ENCODE data around the gene DCHS2.
A peak's percentile ranks its signal among the peaks of the same experiment; 100 is the strongest.

DCHS2 gene, protein sequence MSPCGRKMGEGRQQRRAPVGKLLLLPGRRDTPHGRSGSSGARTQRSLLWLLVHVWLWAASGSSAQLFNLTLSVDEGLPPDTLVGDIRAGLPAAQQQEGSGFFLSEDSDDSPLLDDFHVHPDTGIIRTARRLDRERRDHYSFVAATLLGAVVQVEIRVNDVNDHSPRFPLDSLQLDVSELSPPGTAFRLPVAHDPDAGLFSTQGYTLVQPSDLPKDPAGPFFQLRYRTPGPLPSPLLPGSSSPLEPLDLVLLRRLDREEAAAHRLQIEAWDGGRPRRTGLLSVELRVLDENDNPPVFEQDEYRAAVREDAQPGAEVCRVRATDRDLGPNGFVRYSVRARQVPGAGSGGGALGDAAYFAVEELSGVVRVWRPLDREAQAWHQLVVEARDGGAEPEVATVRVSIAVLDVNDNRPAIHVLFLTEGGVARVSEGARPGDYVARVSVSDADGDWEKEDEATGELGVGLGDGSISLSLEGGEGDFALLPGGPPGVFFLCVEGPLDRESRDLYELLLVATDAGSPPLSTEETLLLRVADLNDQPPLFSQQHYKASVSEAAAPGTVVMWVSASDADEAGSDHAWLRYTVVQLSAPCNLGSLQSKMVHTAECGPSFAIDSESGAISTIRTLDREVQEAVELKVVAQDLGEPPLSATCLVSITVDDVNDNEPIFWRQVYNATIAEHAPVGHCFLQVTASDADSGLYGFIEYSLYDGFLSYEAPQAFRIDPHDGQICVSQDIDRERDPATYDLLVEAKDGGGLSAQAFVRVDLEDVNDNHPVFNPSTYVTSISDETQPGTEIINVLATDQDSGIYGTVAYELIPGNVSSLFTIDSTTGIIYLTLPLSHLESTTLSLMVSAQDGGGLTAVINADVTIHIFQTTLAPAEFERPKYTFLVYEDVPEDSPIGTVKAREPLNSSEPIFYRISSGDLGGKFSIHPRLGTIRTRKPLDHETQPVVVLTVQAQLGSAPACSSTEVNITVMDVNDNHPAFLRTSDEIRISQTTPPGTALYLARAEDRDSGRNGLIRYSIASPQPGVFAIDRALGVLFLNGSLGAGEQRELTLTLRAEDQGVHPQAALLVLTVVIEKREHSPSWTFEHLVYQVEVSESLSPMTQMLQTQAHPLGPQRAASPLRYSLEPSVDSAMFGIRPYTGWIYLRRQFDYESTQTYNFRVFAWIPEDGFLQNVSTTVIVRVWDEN (N-terminal part only)

GRCh38 chr4:154491341-154492271 lies at the start of gene DCHS2:
TSS of gene DCHS2 (minus strand) at chr4:154491799. CDS start at chr4:154491355, 444 bp downstream.
- peak; percentile 26 for DNase-seq (ENCODE audit: low spot score)

DNA sequence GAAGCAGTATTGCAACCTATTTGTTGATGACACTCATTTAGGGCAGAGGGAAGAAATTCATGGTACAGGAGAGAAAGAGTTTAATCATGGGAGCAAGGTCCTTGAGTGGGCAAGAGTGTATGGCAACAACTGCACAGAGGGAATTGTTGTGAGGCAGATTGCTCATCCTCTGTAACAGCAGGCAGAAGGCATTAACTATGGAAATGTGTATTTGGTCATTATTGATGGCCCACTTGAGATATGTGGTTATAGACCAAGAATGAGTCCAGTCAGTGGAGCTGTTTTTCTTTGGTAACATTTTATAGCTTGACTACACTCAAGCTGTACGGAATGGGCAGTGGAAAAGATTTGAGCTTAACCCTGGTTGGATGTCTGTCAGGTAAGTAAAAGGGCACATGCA lies 42.7 kb upstream of the DCHS2 start:
- no peak for DNase-seq (ENCODE audit: low spot score)

DNA sequence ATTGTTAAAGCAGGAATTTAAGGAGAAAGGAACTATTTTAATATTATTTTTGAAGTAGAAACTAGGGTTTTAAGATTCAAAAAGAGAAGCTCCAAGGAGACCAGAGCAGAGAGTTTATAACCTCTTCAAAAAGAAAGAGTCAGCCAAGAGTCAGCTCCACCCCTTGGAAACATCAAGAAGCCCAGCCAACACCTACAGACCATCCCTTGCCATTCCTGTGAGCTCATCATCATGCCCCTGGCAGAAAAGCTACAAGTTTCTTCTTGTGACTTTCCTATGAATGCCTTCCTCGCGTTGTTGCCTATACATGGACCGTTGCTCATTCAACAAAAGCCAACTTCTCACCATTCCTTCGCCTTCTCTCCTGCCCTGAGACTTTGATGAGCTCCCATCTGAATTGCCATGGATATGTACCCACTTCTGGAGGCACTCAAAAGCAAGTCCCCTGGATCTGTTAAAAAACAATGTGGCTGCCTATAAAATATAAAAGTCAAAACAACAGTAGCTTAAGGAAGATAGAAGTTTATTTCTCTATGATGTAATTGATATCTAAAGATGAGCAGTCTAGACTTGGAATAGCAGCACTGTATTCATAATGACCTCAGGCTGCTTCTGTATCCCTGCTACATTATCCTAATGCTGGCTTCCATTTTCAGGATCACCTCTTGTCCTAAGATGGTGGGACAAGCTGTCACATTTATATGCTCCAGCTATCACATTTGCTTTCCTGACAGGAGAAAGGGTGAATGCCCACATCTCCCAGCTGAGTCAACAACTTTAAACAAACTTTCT lies 38.3 kb upstream of the DCHS2 start:
- no peak for DNase-seq (ENCODE audit: low spot score)

- no peak for DNase-seq (ENCODE audit: low spot score)
These were observed 37.3 kb upstream of the DCHS2 start for GRCh38 chr4:154528869-154529268.

- DNase-seq (ENCODE audit: low spot score), result no peak
These were observed 35.7 kb upstream of the DCHS2 start for GRCh38 chr4:154527308-154527707.

- DNase-seq (ENCODE audit: low spot score), result no peak
These were observed 34.6 kb upstream of the DCHS2 start for GRCh38 chr4:154526151-154526550.

- DNase-seq (ENCODE audit: low spot score), result no peak
These were observed 30.0 kb upstream of the DCHS2 start for GRCh38 chr4:154521607-154522006.

DNA sequence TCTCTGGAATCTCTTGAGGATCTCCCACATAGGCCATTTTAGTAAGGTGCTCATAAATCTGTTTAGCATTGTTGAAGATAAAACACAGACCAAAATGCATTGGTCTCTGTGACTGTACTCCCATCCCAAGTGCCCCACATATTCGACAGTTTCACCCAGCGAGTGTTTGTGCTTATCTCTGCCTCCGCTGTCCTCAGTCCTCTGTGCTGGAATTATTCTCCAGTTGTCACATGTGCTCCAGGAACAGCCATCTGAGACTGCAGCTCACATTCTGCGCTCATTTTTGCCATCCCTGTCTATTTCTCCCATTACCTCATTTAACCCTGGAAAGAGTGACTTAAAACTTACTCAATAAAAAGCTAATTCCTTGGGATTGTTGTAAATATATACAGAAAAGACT lies 27.6 kb upstream of the DCHS2 start:
- DNase-seq (ENCODE audit: low spot score), result no peak

GRCh38 chr4:154517591-154517990 lies 26.0 kb upstream of the DCHS2 start:
- DNase-seq (ENCODE audit: low spot score), result no peak

DNA sequence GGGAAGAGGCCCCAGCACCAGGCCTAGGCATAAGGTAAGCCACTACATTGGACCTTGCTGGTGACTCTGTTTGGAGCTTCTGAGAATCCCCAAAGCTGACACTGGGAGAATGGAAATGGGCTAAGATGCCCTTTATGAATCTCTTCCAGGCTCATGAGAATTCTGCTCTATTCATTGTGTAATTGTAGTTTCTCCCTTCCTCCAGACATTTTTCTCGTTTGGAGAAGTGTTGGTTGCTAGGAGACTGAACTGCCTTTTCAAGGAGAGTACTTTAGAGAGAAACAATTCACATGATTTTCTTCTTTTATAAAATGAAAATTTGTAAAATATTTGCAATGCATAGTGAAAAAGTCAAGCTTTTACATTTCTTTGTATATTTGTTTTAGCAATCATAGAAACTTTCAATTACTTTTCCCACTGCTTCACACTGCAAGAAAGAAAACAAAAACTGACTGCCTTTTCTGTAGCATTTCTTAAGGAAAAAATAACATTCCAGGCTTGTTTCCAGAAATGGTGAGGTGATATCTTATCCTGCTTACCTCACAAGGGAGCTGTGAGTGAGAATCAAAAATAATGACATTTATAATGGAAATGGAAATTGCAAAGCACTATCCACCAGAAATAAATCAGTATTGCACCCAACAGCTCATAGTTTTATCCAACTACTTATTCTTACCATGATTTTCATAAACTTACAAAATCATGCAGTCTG lies 24.9 kb upstream of the DCHS2 start:
- no peak for DNase-seq (ENCODE audit: low spot score)

DNA sequence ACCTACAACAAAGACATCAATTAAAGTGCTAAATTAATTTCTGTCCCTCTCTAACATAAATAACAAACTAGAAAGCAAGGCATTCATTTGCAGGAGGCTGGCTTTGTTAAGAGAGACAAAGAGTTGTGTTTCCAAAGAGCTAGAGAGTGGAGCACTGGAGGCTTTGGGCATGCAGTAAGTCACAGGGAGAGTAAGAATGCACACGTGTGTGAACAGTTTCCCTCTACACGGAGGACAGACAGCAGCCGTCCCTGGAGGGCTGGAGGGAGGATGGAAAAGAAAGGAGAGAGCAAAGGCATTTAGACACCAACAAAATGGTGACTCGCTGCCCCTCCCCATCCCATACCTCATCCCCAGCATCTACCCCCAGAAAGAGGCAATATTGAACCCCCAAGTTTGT lies 20.4 kb upstream of the DCHS2 start:
- DNase-seq (ENCODE audit: low spot score), result no peak

DNA sequence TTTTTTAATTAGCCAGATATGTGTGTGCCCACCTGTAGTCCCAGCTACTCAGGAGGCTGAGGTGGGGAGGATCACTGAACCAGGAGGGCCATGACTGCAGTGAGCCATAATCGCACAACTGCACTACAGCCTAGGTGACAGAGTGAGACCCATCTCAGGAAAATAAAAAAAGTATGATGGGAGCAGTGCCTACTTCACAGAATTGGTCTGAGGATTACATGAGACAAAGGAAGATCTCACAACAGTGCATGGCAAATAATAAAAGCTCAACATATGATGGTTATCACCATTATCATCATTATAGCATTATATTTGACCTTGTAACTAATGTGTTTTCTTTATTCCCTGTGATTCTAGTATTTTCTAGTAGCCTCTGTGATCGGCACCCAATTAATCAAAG lies 19.9 kb upstream of the DCHS2 start:
- DNase-seq (ENCODE audit: low spot score), result no peak

- no peak for DNase-seq (ENCODE audit: low spot score)
These were observed 15.6 kb upstream of the DCHS2 start for GRCh38 chr4:154507156-154507555.

- DNase-seq (ENCODE audit: low spot score), result peak; percentile 35
These were observed 14.7 kb upstream of the DCHS2 start for GRCh38 chr4:154506253-154506652.

- DNase-seq (ENCODE audit: low spot score), result peak; percentile 32
These were observed 12.0 kb upstream of the DCHS2 start for GRCh38 chr4:154503598-154503997.

GRCh38 chr4:154502111-154502510 lies 10.5 kb upstream of the DCHS2 start:
- no peak for DNase-seq (ENCODE audit: low spot score)

DNA sequence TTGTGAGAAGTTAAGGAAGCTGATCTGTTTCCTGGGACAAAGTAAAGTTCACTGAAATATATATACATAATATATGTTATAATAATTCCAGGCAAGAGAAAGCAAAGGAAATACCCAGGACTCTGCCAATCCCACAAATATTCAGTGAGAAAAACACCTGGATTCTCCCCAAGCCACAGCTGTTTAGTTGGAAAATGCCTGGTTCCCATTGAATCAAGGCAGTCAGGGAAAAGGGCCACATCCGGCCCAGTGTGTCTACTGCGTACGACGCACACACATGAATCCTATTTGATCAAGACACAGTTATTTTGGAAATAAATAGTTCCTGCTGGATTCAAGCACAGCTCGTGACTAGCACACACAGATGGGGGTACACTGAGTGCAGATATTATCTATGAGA lies 6.3 kb upstream of the DCHS2 start:
- no peak for DNase-seq (ENCODE audit: low spot score)

DNA sequence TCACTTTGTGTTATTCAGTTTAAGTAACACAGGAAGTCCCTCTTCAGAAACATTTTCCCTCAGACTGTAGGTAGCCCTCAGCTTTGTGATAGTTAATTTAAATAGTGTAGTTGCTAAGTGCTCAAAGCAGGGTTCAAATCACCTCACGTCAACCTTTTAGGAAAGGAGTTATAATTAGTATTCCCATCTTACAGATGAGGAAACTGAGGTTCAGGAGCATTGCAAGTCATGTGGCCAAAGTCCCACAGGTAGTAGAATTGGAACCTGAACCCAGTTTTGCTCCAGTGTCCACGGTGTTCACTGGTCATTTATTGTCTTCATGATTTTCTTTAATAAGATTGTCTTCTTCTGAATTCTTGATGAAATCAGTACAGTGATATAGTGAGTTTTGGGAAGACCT lies 4.3 kb upstream of the DCHS2 start:
- no peak for DNase-seq (ENCODE audit: low spot score)

GRCh38 chr4:154492288-154492687 lies 689 bp upstream of the DCHS2 start:
- DNase-seq (ENCODE audit: low spot score), result no peak
